OCI-LY7 (cell line): ENCODE data around the gene ACBD3.

Experiments used
- EZH2phosphoT487 ChIP-seq: fragments of 200-600 bp; sonication (generic); IDR thresholded peaks from 2 replicates; pipeline ENCODE4 v1.6.1; 2018; ENCODE audit warnings: low read depth, borderline replicate concordance, mild to moderate bottlenecking, mixed run types, antibody characterized with exemption, low read length, moderate library complexity, mixed read lengths
- TF ChIP-seq, protein P1 (sequence below): fragments of 200-600 bp; sonication (generic); conservative IDR thresholded peaks from 2 replicates; pipeline ENCODE4 v1.5.1; 2014; ENCODE audit warnings: mild to moderate bottlenecking, antibody characterized with exemption, low read length, moderate library complexity, mixed read lengths

DNA sequence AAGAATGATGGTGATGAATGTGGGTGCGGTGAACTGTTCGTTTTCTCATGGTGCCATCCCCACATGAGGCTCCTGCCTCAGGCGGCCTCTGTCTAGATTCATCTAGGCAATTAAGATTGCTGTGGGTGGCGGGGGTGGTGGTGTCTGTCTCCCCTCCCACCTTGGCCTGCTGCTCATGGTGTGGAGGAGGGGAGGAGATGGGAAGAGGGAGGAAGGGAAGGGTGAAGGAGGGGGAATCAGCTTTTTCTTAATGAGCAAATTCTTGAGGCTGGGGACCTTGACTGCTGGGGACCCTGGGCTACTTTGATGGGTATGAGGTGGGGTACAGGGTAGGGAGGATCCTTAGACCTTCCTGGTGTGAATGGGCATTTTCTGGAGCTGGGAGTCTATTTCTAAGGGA lies 68.2 kb downstream of the ACBD3 start:
- TF ChIP-seq, protein P1, sequence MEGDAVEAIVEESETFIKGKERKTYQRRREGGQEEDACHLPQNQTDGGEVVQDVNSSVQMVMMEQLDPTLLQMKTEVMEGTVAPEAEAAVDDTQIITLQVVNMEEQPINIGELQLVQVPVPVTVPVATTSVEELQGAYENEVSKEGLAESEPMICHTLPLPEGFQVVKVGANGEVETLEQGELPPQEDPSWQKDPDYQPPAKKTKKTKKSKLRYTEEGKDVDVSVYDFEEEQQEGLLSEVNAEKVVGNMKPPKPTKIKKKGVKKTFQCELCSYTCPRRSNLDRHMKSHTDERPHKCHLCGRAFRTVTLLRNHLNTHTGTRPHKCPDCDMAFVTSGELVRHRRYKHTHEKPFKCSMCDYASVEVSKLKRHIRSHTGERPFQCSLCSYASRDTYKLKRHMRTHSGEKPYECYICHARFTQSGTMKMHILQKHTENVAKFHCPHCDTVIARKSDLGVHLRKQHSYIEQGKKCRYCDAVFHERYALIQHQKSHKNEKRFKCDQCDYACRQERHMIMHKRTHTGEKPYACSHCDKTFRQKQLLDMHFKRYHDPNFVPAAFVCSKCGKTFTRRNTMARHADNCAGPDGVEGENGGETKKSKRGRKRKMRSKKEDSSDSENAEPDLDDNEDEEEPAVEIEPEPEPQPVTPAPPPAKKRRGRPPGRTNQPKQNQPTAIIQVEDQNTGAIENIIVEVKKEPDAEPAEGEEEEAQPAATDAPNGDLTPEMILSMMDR = no peak
- no peak for TF ChIP-seq EZH2phosphoT487
